ENCODE data around the gene PRSS36. TPM values are rescaled to one million over a fixed set of nuclear protein-coding genes. Genes with fewer than 3 reads are reported as not detected.
A peak's percentile ranks its signal among the peaks of the same experiment; 100 is the strongest.

Gene PRSS36
- total and polyA plus RNA-seq, 9 of the 15 experiments (the other 6 are each of a cell fraction or from before 2014, with no cell fraction given) = 0.09 to 1.2 (median 0.54) TPM; not detected in 2

DNA sequence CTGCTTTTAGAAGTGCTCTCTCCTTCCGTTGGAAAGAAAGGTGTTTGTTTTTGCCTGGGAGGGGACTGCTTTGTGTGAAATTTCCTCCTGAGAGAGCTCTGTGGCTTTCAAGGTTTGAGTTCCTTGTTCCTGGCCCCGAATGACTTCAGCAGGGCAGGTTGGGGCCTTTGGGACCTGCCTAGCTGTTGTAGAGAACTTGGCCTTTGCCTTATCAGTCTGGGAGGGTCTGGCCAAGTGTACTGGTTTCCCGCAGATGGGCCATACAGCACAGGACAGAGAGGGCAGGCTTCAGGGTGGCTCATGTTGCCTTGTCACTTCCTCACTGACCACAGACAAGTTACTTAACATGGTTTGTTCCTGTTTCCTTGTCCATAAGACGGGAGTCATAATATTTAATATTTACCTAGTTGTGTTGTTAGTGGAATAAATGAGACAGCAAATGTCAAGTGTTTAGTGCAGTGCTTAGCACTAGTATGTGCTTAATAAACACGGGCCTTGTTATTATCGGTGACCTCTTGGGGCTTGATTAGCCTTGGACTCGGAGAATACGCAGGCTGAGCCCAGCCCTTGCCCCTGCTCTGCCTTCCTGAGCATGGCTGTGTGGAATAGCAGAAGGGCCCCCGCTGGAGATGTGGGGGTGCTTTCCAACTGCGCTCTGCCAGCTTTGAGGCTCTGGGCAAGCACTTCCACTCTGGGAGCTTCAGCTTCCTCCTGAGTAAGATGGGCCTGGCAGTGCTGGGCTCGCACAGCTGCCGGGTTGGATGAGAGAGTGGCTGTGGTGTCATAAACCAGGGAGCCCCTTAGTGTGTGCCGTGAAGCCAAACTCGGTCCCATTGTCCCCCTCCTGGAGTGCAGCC lies 20.9 kb downstream of the PRSS36 start (continued):
- TF ChIP-seq, protein P1, sequence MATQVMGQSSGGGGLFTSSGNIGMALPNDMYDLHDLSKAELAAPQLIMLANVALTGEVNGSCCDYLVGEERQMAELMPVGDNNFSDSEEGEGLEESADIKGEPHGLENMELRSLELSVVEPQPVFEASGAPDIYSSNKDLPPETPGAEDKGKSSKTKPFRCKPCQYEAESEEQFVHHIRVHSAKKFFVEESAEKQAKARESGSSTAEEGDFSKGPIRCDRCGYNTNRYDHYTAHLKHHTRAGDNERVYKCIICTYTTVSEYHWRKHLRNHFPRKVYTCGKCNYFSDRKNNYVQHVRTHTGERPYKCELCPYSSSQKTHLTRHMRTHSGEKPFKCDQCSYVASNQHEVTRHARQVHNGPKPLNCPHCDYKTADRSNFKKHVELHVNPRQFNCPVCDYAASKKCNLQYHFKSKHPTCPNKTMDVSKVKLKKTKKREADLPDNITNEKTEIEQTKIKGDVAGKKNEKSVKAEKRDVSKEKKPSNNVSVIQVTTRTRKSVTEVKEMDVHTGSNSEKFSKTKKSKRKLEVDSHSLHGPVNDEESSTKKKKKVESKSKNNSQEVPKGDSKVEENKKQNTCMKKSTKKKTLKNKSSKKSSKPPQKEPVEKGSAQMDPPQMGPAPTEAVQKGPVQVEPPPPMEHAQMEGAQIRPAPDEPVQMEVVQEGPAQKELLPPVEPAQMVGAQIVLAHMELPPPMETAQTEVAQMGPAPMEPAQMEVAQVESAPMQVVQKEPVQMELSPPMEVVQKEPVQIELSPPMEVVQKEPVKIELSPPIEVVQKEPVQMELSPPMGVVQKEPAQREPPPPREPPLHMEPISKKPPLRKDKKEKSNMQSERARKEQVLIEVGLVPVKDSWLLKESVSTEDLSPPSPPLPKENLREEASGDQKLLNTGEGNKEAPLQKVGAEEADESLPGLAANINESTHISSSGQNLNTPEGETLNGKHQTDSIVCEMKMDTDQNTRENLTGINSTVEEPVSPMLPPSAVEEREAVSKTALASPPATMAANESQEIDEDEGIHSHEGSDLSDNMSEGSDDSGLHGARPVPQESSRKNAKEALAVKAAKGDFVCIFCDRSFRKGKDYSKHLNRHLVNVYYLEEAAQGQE (IDR thresholded peaks at IDR 0.05; ENCODE audit: borderline replicate concordance) = no peak
- TF ChIP-seq, protein P1 (CRISPR knock-in tag; IDR thresholded peaks at IDR 0.05; ENCODE audit: low read depth) = no peak
- no peak for TF ChIP-seq SIN3A (IDR thresholded peaks at IDR 0.05; ENCODE audit: borderline replicate concordance in 2 of 2, control insufficient read depth in 1 of 2, low read depth in 2 of 2, low read length in 2 of 2)
- TF ChIP-seq ZNF3 (CRISPR knock-in tag; IDR thresholded peaks at IDR 0.05) = no peak
- TF ChIP-seq NR2C1 (IDR thresholded peaks at IDR 0.05) = no peak
- TF ChIP-seq NR2C1 (tag; IDR thresholded peaks at IDR 0.05) = 0 out of 2 replicates have a peak, but pooled peaks have one; percentile 36
- TF ChIP-seq, protein P2, sequence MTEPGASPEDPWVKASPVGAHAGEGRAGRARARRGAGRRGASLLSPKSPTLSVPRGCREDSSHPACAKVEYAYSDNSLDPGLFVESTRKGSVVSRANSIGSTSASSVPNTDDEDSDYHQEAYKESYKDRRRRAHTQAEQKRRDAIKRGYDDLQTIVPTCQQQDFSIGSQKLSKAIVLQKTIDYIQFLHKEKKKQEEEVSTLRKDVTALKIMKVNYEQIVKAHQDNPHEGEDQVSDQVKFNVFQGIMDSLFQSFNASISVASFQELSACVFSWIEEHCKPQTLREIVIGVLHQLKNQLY (CRISPR knock-in tag; conservative IDR thresholded peaks at IDR 0.05) = no peak
- 0 out of 4 replicates have a peak, but pooled peaks of 1 of the 2 experiments have one; percentile 65 for TF ChIP-seq TBL1XR1 (IDR thresholded peaks at IDR 0.05; ENCODE audit: low read length in 2 of 2)
- TF ChIP-seq ZNF766 (CRISPR knock-in tag; conservative IDR thresholded peaks at IDR 0.05) = peak; percentile 72
- TF ChIP-seq HDAC1 (IDR thresholded peaks at IDR 0.05) = 0 out of 4 replicates have a peak, but pooled peaks of 1 of the 2 experiments have one; percentile 38
- no peak for TF ChIP-seq CSDE1 (IDR thresholded peaks at IDR 0.05)
- TF ChIP-seq, protein P3, sequence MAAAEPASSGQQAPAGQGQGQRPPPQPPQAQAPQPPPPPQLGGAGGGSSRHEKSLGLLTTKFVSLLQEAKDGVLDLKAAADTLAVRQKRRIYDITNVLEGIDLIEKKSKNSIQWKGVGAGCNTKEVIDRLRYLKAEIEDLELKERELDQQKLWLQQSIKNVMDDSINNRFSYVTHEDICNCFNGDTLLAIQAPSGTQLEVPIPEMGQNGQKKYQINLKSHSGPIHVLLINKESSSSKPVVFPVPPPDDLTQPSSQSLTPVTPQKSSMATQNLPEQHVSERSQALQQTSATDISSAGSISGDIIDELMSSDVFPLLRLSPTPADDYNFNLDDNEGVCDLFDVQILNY (CRISPR knock-in tag; IDR thresholded peaks at IDR 0.05) = no peak
- no peak for TF ChIP-seq SNRNP70 (optimal IDR thresholded peaks at IDR 0.05; ENCODE audit: low read depth, low read length)
- no peak for TF ChIP-seq ZNF140 (CRISPR knock-in tag; IDR thresholded peaks at IDR 0.05)
- TF ChIP-seq, protein P4, sequence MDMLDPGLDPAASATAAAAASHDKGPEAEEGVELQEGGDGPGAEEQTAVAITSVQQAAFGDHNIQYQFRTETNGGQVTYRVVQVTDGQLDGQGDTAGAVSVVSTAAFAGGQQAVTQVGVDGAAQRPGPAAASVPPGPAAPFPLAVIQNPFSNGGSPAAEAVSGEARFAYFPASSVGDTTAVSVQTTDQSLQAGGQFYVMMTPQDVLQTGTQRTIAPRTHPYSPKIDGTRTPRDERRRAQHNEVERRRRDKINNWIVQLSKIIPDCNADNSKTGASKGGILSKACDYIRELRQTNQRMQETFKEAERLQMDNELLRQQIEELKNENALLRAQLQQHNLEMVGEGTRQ (CRISPR knock-in tag; IDR thresholded peaks at IDR 0.05) = no peak
- TF ChIP-seq ZNF436 (CRISPR knock-in tag; IDR thresholded peaks at IDR 0.05) = no peak
- no peak for TF ChIP-seq ZFP36 (IDR thresholded peaks at IDR 0.05; ENCODE audit: low read depth, low read length, partially characterized antibody)

Measured in K562 (cell line).